Stimulated activated CD4-positive, alpha-beta T cell treated with anti-CD3 and anti-CD28 coated beads, Interleukin-15, amount 100 ng/mL, for 1 hour (primary cell): Measurements from ENCODE around the gene TYRP1.

Experiments used
- DNase-seq, 2 donors: peaks; one replicate each; pipeline ENCODE4 v3.0.0-alpha.2; 2020; ENCODE audit warnings: low read depth in 1 of 2, low spot score in 1 of 2

Gene TYRP1

DNA sequence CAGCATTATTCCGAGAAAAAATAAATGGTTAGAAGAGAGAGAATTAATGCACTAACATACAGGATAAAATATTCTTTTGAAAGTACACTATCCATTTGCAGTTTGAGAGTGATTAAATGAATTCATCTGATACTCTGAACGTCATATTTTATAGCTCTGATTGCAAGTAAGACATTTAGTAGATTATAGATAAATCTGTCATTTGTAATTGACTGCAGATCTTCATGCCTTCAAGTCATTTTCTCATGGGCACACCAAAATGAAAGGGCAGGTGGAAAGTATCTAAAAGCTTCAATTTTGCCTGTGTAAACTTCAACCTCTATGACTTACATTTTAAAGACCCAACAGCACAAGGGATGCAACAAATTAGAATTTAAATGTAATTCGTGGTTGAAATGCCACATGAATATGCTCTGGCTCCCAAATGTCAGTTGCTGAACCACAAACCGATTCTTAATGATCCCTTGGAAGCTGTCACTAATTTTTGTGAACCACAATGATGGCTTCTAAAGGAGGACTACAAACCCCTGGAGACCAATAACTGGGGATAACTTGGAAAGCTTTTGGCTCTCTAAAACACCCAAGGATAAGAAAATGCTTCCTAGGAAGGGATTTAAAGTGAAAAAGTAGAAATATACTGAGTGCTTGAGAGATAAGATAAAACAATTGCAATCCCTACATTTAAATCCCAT lies 3.9 kb downstream of the TYRP1 start:
- no peak for DNase-seq

DNA sequence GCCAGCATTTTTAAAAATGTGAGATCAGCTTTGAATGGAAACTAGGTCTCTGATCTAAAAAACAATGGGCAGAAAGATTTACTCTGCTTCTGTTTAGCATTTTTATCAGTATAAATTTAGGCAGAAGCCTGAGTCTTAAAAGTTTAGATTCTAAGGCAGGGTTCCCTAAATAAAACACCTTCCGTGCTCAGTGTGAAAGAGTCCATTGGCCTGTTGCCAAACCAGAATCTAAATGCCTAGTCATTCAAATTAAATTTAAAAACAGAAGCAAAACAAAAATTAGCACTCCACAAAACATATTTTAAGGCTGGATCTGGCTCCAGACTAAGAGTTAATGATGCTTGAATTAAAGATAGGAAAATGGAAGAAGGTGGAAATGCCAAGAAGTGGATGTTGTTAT lies 4.5 kb downstream of the TYRP1 start:
- no peak for DNase-seq

DNA sequence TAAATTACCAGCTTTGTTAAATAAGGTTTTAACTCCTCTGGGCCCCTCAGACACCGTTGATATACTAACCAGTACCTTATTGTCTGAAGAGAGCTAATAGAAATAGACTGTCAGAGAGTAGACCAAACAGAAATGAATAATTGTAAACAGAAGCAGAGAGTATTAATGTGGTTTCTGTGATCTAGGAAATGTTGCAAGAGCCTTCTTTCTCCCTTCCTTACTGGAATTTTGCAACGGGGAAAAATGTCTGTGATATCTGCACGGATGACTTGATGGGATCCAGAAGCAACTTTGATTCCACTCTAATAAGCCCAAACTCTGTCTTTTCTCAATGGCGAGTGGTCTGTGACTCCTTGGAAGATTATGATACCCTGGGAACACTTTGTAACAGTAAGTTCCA lies 5.1 kb downstream of the TYRP1 start:
- no peak for DNase-seq

DNA sequence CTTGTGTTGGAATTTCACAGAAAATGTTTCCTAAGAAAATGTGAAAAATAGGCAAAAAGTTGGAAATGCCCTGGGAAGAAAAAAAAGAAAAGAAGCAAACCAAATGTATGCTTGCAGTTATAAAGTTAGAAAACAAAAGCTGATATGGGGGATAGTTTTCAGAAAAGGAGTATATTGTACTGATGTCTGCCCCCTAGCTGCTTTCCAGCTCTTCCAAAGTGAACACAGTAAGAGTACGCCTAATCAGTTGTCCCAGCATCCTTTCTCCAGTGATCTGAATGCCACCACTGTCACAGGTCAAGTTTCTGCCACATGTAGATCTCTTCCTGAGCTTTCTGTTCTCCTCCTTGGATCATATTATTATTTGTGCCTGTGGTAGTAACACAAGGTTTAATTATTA lies 5.8 kb downstream of the TYRP1 start:
- no peak for DNase-seq

DNA sequence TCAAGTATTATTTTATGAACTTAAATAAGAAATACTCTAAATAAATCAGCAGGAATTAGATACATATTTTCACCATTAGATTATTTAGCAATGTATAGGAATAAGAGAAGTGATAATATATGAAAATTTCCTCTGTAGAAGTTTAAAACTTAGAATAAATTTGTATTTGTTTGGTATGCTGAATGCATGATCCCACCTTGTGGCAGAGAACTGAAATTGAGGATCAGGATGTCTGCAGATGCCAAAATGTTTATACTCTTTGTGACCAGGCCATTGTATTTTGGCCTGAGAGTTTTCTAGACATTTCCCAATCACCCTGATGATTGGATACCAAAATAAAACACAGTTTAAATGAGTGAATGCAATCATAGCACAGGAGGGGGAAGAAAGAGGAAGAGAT lies 6.3 kb downstream of the TYRP1 start:
- no peak for DNase-seq

DNA sequence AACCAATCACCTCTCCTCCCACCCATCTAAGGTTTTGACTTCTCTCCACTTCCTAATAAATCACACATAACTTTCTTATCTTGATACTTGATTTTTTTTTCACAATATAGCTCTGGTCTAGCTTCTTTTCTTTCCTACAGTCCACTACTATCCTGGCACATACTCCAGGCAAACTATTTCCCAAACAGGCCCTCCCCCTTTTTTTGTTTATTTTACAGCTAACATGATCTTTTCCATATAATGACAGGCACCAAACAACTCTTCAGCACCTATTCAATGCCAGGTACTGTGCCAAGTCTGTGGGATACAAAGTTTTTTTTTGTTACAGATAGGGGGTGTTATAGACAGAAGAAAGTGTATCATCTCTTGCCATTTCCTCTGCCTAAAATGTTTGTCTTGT lies 7.9 kb downstream of the TYRP1 start:
- DNase-seq: no peak

DNA sequence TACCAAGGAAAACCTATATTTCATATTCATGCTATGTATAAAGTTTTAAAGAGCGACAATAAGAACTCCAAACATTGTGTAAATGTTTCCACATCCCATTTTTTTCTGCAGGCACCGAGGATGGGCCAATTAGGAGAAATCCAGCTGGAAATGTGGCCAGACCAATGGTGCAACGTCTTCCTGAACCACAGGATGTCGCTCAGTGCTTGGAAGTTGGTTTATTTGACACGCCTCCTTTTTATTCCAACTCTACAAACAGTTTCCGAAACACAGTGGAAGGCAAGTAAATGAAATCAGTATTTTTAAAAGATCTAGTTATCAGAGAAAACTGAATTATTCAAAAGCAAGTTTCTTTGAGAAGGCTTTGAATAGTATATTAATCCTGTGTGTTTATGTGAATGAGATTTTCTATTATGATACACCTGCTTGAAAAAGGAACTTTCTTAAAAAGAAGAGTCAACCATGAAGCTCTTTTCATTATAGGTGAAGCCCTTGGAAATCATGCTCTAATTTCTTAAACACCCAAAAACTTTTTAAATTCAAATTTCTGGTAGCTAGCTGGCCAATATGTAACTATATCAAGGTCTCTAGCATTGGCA lies 9.1 kb downstream of the TYRP1 start:
- no peak for DNase-seq

DNA sequence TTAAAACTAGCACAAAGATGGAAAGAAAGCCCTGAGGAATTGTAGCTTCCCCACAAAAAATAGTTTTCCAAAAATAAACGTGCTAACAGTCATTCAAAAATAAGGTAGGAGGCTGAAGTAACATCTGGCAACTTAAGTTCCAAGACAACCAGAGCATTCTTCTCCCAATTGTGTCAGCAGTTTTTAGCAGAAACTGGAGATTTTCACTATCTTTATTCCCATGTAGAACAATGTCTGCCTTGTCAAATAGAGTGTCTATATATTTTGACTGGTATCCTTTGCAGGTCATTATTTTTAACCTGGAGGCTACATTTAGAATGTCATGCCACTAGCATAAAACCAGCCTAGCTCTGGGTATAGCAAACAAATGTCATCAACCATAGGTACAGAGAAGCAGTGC lies 10.8 kb downstream of the TYRP1 start:
- no peak for DNase-seq

DNA sequence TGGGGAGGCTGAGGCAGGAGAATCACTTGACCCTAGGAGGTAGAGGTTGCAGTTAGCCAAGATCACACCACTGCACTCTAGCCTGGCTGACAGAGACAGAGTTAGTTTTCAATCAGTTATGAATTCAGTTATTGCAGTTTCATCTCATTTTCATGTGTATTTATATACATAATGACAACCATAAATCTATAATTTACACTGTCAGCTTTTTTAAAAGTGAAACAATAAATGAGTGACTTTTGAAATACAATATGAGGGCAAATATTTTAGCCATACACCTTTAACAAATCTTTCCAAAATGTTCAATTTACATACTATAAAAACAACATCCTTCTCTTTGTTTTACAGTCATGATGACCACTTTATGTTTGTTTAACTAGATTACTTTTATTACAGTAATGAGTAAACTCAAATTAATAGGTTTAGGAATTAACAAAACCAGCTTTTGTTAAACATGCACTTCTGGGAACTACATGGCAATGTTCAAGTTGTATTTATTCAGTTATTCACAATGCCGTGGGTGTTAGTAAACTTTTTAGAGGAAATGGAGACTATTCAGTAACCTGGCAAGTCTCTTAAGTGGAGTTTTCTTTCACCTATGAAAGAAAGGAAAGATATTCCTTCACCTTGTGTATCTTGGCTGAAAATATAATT lies 12.7 kb downstream of the TYRP1 start:
- no peak for DNase-seq

DNA sequence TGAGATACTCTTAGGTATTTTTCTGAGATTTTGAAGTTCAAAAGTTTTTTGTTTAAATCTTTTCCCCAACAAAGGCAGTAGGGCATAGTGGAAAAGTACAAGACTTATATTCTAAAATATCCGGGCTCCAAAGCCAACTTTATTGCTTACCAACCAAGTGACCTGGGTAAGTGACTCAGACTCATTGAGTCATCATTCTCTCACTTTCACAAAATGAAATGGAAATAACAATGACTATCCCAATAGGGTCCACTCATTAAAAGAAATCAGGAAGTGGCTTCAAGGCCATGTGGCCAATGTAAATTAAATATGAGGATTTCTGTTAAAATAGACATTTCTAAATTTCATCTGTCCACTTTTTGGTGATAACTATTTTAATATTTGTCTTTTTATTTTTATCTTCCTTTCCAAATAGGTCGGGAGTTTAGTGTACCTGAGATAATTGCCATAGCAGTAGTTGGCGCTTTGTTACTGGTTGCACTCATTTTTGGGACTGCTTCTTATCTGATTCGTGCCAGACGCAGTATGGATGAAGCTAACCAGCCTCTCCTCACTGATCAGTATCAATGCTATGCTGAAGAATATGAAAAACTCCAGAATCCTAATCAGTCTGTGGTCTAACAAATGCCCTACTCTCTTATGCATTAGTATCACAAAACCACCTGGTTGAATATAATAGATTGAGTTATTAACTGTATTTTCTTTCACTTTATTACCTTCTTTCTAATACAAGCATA lies 15.5 kb downstream of the TYRP1 start:
- DNase-seq: no peak

DNA sequence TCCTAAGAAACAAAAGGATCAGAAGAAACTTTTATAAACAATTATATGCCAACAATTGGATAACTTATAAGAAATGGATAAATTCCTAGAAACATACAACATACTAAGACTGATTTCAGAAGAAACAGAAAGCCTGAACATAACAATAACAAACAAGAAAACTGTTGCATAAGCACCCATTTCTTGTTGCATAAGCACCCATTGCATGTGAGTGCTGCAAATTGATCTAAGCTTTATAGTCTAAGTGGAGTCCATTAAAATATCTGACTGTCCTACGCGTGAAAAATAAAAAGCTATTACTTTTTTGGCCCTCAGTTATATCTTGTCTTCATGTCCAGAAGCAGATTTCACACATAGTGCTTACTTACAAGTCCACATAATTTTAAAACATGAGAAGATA lies 19.3 kb downstream of the TYRP1 start:
- no peak for DNase-seq

DNA sequence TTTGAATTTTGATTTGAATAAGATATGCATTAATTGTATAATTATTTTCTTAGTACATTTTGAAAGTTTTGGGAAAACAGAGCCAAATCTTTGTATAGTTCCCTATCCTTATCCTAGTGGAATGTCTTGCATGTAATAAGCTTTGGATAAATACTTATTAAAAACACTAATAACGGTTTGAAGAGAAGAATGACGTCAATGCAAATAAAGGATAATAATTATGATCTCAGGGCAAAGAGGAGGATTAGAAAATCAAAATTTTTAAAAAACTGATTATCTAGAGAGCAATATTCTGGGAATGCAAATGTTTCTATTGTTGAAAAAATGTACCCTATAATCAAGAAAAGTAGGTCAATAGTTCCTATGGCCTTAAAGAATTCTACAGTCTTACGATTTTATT lies 22.1 kb downstream of the TYRP1 start:
- DNase-seq: no peak

DNA sequence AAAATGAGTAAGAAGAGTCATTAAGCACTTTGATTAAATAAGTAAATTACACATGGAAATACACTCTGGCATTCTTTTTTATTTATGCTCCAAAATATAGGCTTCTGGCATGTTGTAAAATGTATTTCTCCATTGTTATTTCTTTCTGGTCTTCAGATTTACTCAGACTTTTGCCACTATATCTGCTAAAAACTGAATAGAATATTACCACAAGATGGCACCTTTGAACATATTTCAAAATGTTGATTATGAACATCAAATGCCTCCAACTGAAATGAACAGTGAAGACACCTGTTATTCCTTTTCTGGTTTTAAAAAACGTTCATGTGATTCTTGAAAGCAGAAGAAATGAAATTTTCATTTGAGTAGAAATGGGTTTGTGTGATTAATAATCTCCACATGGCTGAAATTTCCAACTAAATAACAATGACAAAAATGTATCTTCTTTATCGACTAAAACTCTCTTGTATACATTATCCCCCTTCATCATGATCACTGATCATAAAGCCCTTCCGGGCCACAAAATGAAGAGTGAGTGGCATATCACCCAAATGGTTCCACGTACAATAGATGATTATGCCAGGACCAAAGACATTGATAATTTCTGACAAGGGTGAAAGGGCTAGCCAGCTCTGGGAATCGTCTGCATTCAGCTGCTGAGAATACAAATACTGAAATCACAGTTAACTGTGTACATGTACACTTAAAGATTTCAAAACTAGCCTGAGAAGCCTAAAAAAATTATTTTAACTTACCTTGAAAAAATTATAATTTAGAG lies 23.8 kb downstream of the TYRP1 start:
- no peak for DNase-seq

DNA sequence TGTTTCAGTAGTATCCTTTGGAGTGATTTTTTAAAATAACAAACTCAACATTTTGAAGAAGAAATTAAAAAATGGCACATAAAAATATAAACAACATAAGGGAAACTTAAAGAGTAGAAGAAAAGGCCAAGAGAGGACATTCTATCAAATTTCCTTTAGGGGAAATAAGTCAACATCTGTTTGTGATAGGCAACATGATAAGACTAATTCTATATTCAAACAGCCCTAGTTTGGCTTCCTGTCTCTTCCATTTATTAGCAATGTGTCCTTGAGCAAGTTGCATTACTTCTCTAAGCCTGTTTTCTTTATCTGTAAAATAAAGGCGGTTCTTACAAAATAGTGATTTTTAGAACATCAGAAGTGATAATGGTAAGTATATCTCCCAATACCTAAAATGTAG lies 24.7 kb downstream of the TYRP1 start:
- DNase-seq: no peak

DNA sequence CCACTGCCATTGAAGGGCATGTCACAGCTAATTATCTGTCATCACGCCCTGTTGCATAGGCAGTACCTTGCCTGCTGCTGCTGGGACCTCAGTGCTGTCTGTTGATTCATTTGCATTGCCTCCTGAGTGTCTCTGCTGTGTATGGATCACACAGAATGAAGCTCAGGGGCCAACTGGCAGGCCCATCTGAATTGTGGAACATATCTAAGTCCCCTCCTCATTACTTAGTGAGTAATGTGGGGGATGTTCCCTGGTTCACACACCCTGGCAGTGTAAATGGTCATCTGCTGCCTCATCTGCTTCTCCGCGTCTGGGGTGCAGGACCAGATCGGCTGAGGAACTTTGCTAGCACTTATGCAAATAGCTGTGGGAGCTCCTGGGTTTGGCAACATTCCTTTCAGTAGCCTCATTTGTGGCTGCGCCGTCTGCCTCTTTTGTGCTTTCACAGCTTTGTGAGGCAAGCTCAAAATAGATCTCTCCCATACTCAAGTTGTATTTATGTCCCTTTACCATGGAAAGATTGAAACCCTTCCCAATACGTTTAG lies 25.4 kb downstream of the TYRP1 start:
- DNase-seq: no peak

DNA sequence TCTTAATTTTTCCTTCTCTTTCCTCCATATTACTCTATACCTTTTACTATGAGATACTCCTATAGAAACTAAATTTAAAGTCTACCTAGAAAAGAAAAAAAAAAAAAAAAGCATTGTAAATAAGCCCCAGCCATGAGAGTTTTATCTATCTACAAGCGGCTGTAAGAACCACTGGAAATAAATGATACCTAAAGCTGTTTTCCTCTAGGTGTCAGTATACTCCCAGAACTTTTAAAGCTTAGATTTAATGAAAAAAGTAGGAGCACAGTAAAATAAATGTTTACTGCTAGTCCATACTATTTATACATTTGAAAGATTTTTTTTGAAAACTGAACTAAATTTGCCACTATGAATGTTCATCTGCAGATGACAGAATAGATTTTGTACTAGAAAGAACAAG lies 26.2 kb downstream of the TYRP1 start:
- DNase-seq: no peak

DNA sequence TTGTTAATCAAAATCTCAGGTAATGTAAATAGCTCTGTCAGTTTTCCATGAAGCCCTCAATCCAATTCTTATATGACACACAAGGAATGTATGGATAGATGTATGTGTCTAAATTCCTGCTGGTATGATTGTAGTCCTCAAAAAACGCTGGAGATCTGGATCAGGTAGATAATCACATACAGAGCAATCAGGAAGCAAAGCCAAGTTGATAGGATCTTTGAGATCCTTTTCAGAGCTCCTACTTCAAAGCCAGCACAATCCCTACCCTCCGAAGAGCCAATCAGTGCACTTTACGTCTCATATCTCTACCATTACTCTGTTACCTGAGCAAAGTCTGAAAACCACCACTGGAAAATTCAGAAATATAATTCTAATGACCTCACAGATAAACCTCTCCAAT lies 27.4 kb downstream of the TYRP1 start:
- DNase-seq: no peak

DNA sequence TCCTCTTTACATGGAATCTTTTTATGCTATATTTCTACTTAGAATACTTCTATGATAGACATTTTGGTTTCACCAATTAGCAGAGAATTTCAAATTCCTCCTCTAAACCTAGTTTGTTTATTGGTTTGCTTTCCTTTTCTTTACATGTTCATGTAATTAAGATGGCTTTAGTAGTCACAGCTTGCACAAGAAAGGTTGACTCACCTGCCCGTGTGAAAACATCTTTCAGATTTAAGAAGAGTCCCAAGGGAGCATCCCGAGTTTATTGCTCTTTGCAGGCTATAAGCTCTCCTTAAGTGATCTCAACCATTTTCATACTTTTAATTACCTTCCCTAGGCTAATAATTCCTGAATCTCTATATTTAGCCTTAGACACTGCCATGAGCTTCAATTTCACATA lies 28.9 kb downstream of the TYRP1 start:
- no peak for DNase-seq

DNA sequence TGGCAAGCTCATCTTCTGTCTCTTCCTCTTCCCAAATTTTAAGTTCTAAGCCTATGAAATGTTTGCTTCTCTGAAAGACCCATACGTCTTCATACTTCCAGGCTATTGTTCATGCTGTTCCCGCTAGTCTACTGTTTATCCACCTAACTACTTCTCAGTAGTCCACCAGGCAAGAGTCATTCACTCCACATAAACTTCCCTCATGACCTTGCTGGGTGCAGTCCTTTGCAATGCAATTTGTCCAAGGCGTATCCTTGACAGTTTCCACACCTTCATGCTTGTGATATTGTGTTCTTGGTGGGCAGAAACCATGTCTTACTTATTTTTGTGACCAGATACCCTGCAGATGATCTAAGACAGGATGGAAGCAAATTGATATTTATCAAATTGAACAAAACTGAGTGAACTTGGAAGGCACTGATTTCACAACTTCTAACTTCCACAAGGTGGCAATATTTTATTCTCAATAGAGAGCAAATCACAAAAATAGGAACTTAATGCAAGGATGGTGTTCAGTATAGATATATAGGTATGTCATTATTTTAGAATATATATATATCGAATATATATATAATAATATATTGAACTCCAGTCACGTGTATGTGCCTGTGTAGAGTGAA lies 30.3 kb downstream of the TYRP1 start:
- no peak for DNase-seq

DNA sequence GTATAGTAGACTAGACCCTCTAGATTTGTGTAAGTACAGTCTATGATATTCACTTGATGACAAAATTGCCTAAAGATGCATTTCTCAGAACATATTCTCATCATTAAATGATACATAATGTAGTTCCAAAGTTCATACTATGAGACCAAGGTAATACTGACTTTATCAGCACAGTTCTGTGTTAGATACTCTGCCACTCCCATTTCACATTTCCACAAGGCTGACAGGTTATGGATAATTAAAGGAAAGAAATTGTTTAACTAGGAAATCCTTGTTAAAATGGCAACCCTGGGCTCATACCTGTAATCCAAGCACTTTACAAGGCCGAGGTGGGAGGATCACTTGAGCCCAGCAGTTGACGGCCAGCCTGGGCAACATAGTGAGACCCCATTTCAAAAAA lies 33.6 kb downstream of the TYRP1 start:
- no peak for DNase-seq

DNA sequence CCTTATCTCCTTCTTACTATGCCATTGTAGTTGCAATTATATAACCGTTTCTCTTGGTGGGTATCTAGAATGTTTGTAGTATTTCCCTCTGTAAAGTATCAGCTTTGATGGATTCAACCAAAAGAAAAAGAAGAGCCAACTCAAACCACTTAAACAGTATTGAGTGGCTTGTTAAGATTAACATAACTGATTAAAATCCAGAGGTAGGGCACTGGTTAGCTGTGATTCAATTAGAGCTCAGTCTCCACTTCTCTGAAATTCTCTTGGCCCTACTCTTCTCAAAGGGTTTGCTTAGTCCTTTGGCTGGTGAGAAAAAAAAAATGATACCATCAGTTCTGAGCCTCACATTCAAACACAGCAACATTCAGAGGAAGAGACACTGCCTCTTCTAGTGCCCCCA lies 37.0 kb downstream of the TYRP1 start:
- no peak for DNase-seq
